H1 (cell line): Measurements from ENCODE around the gene NHEJ1. TPM values are rescaled to one million over a fixed set of nuclear protein-coding genes. Genes with fewer than 3 reads are reported as not detected.

ENCODE experiments used
- CBX8 ChIP-seq: fragments of 300-800, 300-1000 bp; sonication (generic); IDR thresholded peaks from 2 replicates; pipeline ENCODE4 v1.7.1; 2016; ENCODE audit warnings: low read depth, low read length, borderline replicate concordance
- CHD7 ChIP-seq: fragments of 300-600 bp; sonication (generic); IDR thresholded peaks from 2 replicates; pipeline ENCODE4 v1.7.1; 2012; ENCODE audit warnings: low read length, moderate library complexity, mild to moderate bottlenecking, inconsistent platforms; ENCODE audit not compliant: insufficient replicate concordance
- polyA plus RNA-seq, 7 experiments: library from polyadenylated mRNA; depleted of rRNA in 3 of 7; stranded (reverse) in 5 of 7; unstranded in 2 of 7; fragments of >200 nt in 5 of 7; fragments of 200-250 nt in 2 of 7; gene quantifications; 1 replicate in 5 of 7; 2 replicates in 1 of 7; 4 replicates in 1 of 7; pipeline versions ENCODE4 v1.2.1 to v1.2.3, GENCODE V29; 2011 to 2013; ENCODE audit warnings: missing spikeins in 2 of 7, mixed read lengths in 2 of 7
- total RNA-seq: library from RNA; stranded (reverse); fragmentation: NEBNext Ultra II Directional; extraction: Animal tissue kit (Norgen Biotek cat#: 25700); gene quantifications from 2 replicates; pipeline ENCODE4 v1.2.1, GENCODE V29; 2021

NHEJ1 gene
- total and polyA plus RNA-seq, 2 of the 8 experiments (the other 6 are each of a cell fraction or from before 2014, with no cell fraction given) = 22.7 to 24.1 TPM

DNA sequence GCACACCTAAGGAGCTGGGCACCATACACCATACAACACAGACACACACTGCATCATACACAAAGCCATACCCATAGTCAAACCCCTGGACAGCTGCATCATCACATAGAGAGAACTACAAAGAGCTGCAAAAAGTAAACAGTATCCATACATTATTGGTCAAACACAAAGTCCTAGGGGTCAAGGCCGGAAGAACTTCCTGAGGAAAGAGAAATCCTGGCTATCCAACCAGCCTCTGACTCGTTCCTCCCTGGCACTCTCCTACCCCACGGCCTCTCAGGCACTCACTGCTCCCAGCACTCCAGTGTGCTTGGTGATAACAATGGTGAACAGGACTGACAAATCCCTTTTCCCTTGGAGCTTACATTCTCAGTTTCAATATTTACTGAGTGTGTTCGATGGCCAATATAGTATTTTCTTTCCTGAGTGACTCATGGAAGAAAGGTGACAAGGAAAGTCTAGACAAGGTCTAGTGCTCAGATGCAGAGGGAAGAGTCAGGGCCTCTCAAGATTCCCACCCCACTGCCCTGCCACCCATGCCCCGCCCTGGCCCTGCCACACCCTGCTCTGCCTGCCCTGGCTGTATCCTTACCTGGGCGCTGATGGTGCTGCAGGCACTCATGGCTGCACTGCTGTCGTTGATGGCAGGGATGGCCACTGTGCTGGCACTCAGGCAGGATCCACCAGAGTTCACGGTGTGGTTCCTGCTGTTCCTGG lies 122.7 kb downstream of the NHEJ1 start (continued):
- TF ChIP-seq CHD7 (no peak), CBX8 (no peak)
